Hepatocyte (in vitro differentiated cells): Measurements from ENCODE around the gene CSKMT. TPM values are rescaled to one million over a fixed set of nuclear protein-coding genes. Genes with fewer than 3 reads are reported as not detected.

ENCODE experiments used
- DNase-seq: peaks from one replicate; pipeline ENCODE4 v3.0.0-alpha.2; 2016; ENCODE audit warnings: low spot score
- H2AFZ ChIP-seq: fragments of 200-600 bp; sonication (generic); 2 replicates; pipeline ENCODE4 v1.6.0; 2016; ENCODE audit warnings: antibody characterized with exemption, mild to moderate bottlenecking
- H3K27ac ChIP-seq: fragments of 200-600 bp; sonication (generic); 2 replicates; pipeline ENCODE4 v1.5.1; 2016; ENCODE audit warnings: mild to moderate bottlenecking
- H3K27me3 ChIP-seq: fragments of 200-600 bp; sonication (generic); 2 replicates; pipeline ENCODE4 v1.6.1; 2016
- H3K36me3 ChIP-seq: fragments of 200-600 bp; sonication (generic); replicated peaks from 2 replicates; pipeline ENCODE4 v1.5.1; 2016; ENCODE audit warnings: low read depth; ENCODE audit not compliant: insufficient read depth
- H3K4me1 ChIP-seq: fragments of 200-600 bp; sonication (generic); 2 replicates; pipeline ENCODE4 v1.5.1; 2016; ENCODE audit warnings: mild to moderate bottlenecking, moderate library complexity; ENCODE audit not compliant: insufficient read depth
- H3K4me2 ChIP-seq: fragments of 200-600 bp; sonication (generic); 2 replicates; pipeline ENCODE4 v1.6.0; 2016
- H3K4me3 ChIP-seq: fragments of 200-600 bp; sonication (generic); 2 replicates; pipeline ENCODE4 v1.5.1; 2016; ENCODE audit warnings: mild to moderate bottlenecking
- H3K79me2 ChIP-seq: fragments of 200-600 bp; sonication (generic); 2 replicates; pipeline ENCODE4 v1.6.0; 2017; ENCODE audit warnings: mild to moderate bottlenecking
- H3K9me2 ChIP-seq: fragments of 200-600 bp; sonication (generic); replicated peaks from 2 replicates; pipeline ENCODE4 v1.6.0; 2017; ENCODE audit warnings: mild to moderate bottlenecking; ENCODE audit not compliant: insufficient read depth
- H3K9me3 ChIP-seq: fragments of 200-600 bp; sonication (generic); 2 replicates; pipeline ENCODE4 v1.5.1; 2016; ENCODE audit warnings: low read depth, mild to moderate bottlenecking
- H4K20me1 ChIP-seq: fragments of 200-600 bp; sonication (generic); 2 replicates; pipeline ENCODE4 v1.6.0; 2016; ENCODE audit warnings: mild to moderate bottlenecking; ENCODE audit not compliant: insufficient read depth, poor library complexity, severe bottlenecking
- CTCF ChIP-seq: fragments of 200-600 bp; sonication (generic); IDR thresholded peaks from 2 replicates; pipeline ENCODE4 v1.5.1; 2016; ENCODE audit warnings: antibody characterized with exemption, mild to moderate bottlenecking; ENCODE audit not compliant: poor library complexity
- EZH2 ChIP-seq: fragments of 200-600 bp; sonication (generic); IDR thresholded peaks from 2 replicates; pipeline ENCODE4 v1.6.1; 2016; ENCODE audit warnings: antibody characterized with exemption, mild to moderate bottlenecking, borderline replicate concordance
- EZH2phosphoT487 ChIP-seq: fragments of 200-600 bp; sonication (generic); IDR thresholded peaks from one replicate; pipeline ENCODE4 v1.6.1; 2018; ENCODE audit warnings: antibody characterized with exemption, mild to moderate bottlenecking, low read depth, moderate library complexity; ENCODE audit not compliant: unreplicated experiment, severe bottlenecking
- WGBS: methylation state at CpG from one replicate; pipeline ENCODE4 v1.1.6; 2016; ENCODE audit warnings: low lambda C conversion rate; ENCODE audit errors: missing lambda C conversion rate; 5-methylcytosine and 5-hydroxymethylcytosine counted together
- polyA plus RNA-seq: library from polyadenylated mRNA; unstranded; fragments of >200 nt; fragmentation: Nextera tagmentation; extraction: Ambion mirVana; gene quantifications from 2 replicates; pipeline ENCODE4 v1.2.1, GENCODE V29; 2016
- small RNA-seq: library from RNA; depleted of rRNA; stranded (forward); fragments of <200 nt; gene quantifications from one replicate; pipeline ENCODE3, GENCODE V24; 2014
- total RNA-seq: library from RNA; depleted of rRNA; stranded (reverse); fragments of >200 nt; gene quantifications from 2 replicates; pipeline ENCODE4 v1.2.3, GENCODE V29; 2014

The CSKMT gene
- total and polyA plus RNA-seq, 2 experiments from 2014 or later = 5.7 to 22.5 TPM

- H3K27me3 ChIP-seq = no peaks in the 10 kb centered on the region
- no peak for DNase-seq
- H3K36me3 ChIP-seq = no peaks in the 10 kb centered on the region
- peaks cover 58% of the 10 kb centered on the region for H3K79me2 ChIP-seq
- no peak overlapping the region for H3K4me2 ChIP-seq
- H3K9me3 ChIP-seq = no peaks in the 10 kb centered on the region
- no peak overlapping the region for H3K27ac ChIP-seq
- H3K9me2 ChIP-seq = no peaks in the 10 kb centered on the region
- peaks cover 4% of the 10 kb centered on the region for H4K20me1 ChIP-seq
- H3K4me1 ChIP-seq = peaks cover 22% of the 10 kb centered on the region
- TF ChIP-seq EZH2 = no peak
- TF ChIP-seq CTCF = no peak
- no peak for TF ChIP-seq EZH2phosphoT487
- no peak overlapping the region for H3K4me3 ChIP-seq
- H2AFZ ChIP-seq = no peak overlapping the region
- whole genome bisulfite sequencing = 92% methylated on average over 5 of the region's 5 CpGs
These were observed 51.1 kb downstream of the CSKMT start for GRCh38 chr11:62716206-62716605.

GRCh38 chr11:62716816-62717215 is 51.7 kb downstream of the CSKMT start:
- no peak overlapping the region for H3K27ac ChIP-seq
- DNase-seq = no peak
- WGBS = 98% methylated on average over 11 of the region's 11 CpGs
- no peaks in the 10 kb centered on the region for H3K9me3 ChIP-seq
- no peaks in the 10 kb centered on the region for H3K27me3 ChIP-seq
- no peaks in the 10 kb centered on the region for H3K9me2 ChIP-seq
- peaks cover 22% of the 10 kb centered on the region for H3K4me1 ChIP-seq
- no peak for TF ChIP-seq CTCF
- no peak for TF ChIP-seq EZH2
- TF ChIP-seq EZH2phosphoT487 = no peak
- no peak overlapping the region for H3K4me3 ChIP-seq
- H3K79me2 ChIP-seq = peaks cover 64% of the 10 kb centered on the region
- H3K4me2 ChIP-seq = no peak overlapping the region
- H2AFZ ChIP-seq = no peak overlapping the region
- peaks cover 4% of the 10 kb centered on the region for H4K20me1 ChIP-seq
- peaks cover 5% of the 10 kb centered on the region for H3K36me3 ChIP-seq

Small RNA genes lying within 50 kb of the gene (small RNA-seq; reads per million reads assigned to genes)
- gene SNORA57 = not detected

Other genes with a start within 250 kb of the CSKMT start
- gene SCGB1A1, start 246.3 kb upstream of the CSKMT start, total RNA-seq = not detected in 2 replicates
- not detected in 2 replicates for gene SCGB1A1, start 246.3 kb upstream of the CSKMT start, polyA plus RNA-seq
- gene AHNAK, start 118.5 kb upstream of the CSKMT start, total RNA-seq = 218 and 237 TPM in 2 replicates
- 38.0 and 47.6 TPM in 2 replicates for gene AHNAK, start 118.5 kb upstream of the CSKMT start, polyA plus RNA-seq
- 1,612 and 1,634 TPM in 2 replicates for gene EEF1G, start 91.4 kb upstream of the CSKMT start, total RNA-seq
- 501 and 526 TPM in 2 replicates for gene EEF1G, start 91.4 kb upstream of the CSKMT start, polyA plus RNA-seq
- 6.7 and 11.7 TPM in 2 replicates for gene TUT1, start 73.8 kb upstream of the CSKMT start, total RNA-seq
- gene TUT1, start 73.8 kb upstream of the CSKMT start, polyA plus RNA-seq = 14.2 and 16.5 TPM in 2 replicates
- 46.8 and 53.1 TPM in 2 replicates for gene MTA2, start 63.4 kb upstream of the CSKMT start, total RNA-seq
- 17.1 and 25.6 TPM in 2 replicates for gene MTA2, start 63.4 kb upstream of the CSKMT start, polyA plus RNA-seq
- 18.3 and 21.6 TPM in 2 replicates for gene EML3, start 52.5 kb upstream of the CSKMT start, total RNA-seq
- 22.6 and 51.0 TPM in 2 replicates for gene EML3, start 52.5 kb upstream of the CSKMT start, polyA plus RNA-seq
- 1.5 and 1.9 TPM in 2 replicates for gene ROM1, start 52.1 kb upstream of the CSKMT start, total RNA-seq
- 2.1 and 3.2 TPM in 2 replicates for gene ROM1, start 52.1 kb upstream of the CSKMT start, polyA plus RNA-seq
- 32.3 and 34.4 TPM in 2 replicates for gene B3GAT3, start 43.3 kb upstream of the CSKMT start, total RNA-seq
- gene B3GAT3, start 43.3 kb upstream of the CSKMT start, polyA plus RNA-seq = 59.6 and 61.4 TPM in 2 replicates
- gene GANAB, start 18.7 kb upstream of the CSKMT start, total RNA-seq = 251 and 254 TPM in 2 replicates
- 212 and 232 TPM in 2 replicates for gene GANAB, start 18.7 kb upstream of the CSKMT start, polyA plus RNA-seq
- 12.6 and 18.7 TPM in 2 replicates for gene INTS5, start 12.0 kb upstream of the CSKMT start, total RNA-seq
- gene INTS5, start 12.0 kb upstream of the CSKMT start, polyA plus RNA-seq = 19.1 and 21.1 TPM in 2 replicates
- gene C11orf98, start 102 bp upstream of the CSKMT start, total RNA-seq = 63.7 and 80.4 TPM in 2 replicates
- 116 and 133 TPM in 2 replicates for gene C11orf98, start 102 bp upstream of the CSKMT start, polyA plus RNA-seq
- 8.9 and 11.1 TPM in 2 replicates for gene UQCC3, start 6.4 kb downstream of the CSKMT start, total RNA-seq
- 17.0 and 19.0 TPM in 2 replicates for gene UQCC3, start 6.4 kb downstream of the CSKMT start, polyA plus RNA-seq
- gene LBHD1, start 7.0 kb downstream of the CSKMT start, total RNA-seq = 5.4 and 11.2 TPM in 2 replicates
- gene LBHD1, start 7.0 kb downstream of the CSKMT start, polyA plus RNA-seq = 6.5 and 6.7 TPM in 2 replicates
- 73.0 and 74.1 TPM in 2 replicates for gene UBXN1, start 13.8 kb downstream of the CSKMT start, total RNA-seq
- gene UBXN1, start 13.8 kb downstream of the CSKMT start, polyA plus RNA-seq = 73.2 and 73.8 TPM in 2 replicates
- gene LRRN4CL, start 24.2 kb downstream of the CSKMT start, total RNA-seq = 0.40 and 1.1 TPM in 2 replicates
- gene LRRN4CL, start 24.2 kb downstream of the CSKMT start, polyA plus RNA-seq = 0.15 and 0.41 TPM in 2 replicates
- gene BSCL2, start 42.1 kb downstream of the CSKMT start, total RNA-seq = 39.3 and 49.2 TPM in 2 replicates
- 78.7 and 81.0 TPM in 2 replicates for gene BSCL2, start 42.1 kb downstream of the CSKMT start, polyA plus RNA-seq
- gene GNG3, start 42.4 kb downstream of the CSKMT start, total RNA-seq = 0.23 and 0.24 TPM in 2 replicates
- gene GNG3, start 42.4 kb downstream of the CSKMT start, polyA plus RNA-seq = 0.41 and 1.2 TPM in 2 replicates
- gene HNRNPUL2, start 62.1 kb downstream of the CSKMT start, total RNA-seq = 14.0 and 15.4 TPM in 2 replicates
- gene HNRNPUL2, start 62.1 kb downstream of the CSKMT start, polyA plus RNA-seq = 2.3 and 3.7 TPM in 2 replicates
- gene TTC9C, start 63.2 kb downstream of the CSKMT start, total RNA-seq = 26.3 and 35.0 TPM in 2 replicates
- gene TTC9C, start 63.2 kb downstream of the CSKMT start, polyA plus RNA-seq = 35.4 and 39.9 TPM in 2 replicates
- 7.0 and 11.0 TPM in 2 replicates for gene ZBTB3, start 88.8 kb downstream of the CSKMT start, total RNA-seq
- gene ZBTB3, start 88.8 kb downstream of the CSKMT start, polyA plus RNA-seq = 4.0 and 4.3 TPM in 2 replicates
- gene POLR2G, start 96.3 kb downstream of the CSKMT start, total RNA-seq = 96.5 and 110 TPM in 2 replicates
- 171 and 195 TPM in 2 replicates for gene POLR2G, start 96.3 kb downstream of the CSKMT start, polyA plus RNA-seq
- 20.5 and 23.2 TPM in 2 replicates for gene TAF6L, start 106.1 kb downstream of the CSKMT start, total RNA-seq
- 35.9 and 36.0 TPM in 2 replicates for gene TAF6L, start 106.1 kb downstream of the CSKMT start, polyA plus RNA-seq
- 78.0 and 99.1 TPM in 2 replicates for gene TMEM179B, start 122.1 kb downstream of the CSKMT start, total RNA-seq
- gene TMEM179B, start 122.1 kb downstream of the CSKMT start, polyA plus RNA-seq = 163 and 172 TPM in 2 replicates
- gene TMEM223, start 126.7 kb downstream of the CSKMT start, total RNA-seq = 28.4 and 31.9 TPM in 2 replicates
- 30.3 and 36.1 TPM in 2 replicates for gene TMEM223, start 126.7 kb downstream of the CSKMT start, polyA plus RNA-seq
- gene NXF1, start 140.1 kb downstream of the CSKMT start, total RNA-seq = 37.2 and 37.6 TPM in 2 replicates
- 71.9 and 91.4 TPM in 2 replicates for gene NXF1, start 140.1 kb downstream of the CSKMT start, polyA plus RNA-seq
- gene STX5, start 166.7 kb downstream of the CSKMT start, total RNA-seq = 35.4 and 37.3 TPM in 2 replicates
- gene STX5, start 166.7 kb downstream of the CSKMT start, polyA plus RNA-seq = 49.7 and 50.4 TPM in 2 replicates
- not detected in 2 replicates for gene TEX54, start 167.5 kb downstream of the CSKMT start, total RNA-seq
- 1.8 and 3.5 TPM in 2 replicates for gene TEX54, start 167.5 kb downstream of the CSKMT start, polyA plus RNA-seq
- gene WDR74, start 174.3 kb downstream of the CSKMT start, total RNA-seq = 28.0 and 30.9 TPM in 2 replicates
- gene WDR74, start 174.3 kb downstream of the CSKMT start, polyA plus RNA-seq = 28.9 and 34.1 TPM in 2 replicates
- gene SLC3A2, start 215.6 kb downstream of the CSKMT start, total RNA-seq = 335 and 573 TPM in 2 replicates
- gene SLC3A2, start 215.6 kb downstream of the CSKMT start, polyA plus RNA-seq = 456 and 476 TPM in 2 replicates